HTR-8/SVneo (cell line): ENCODE data around the gene LGALS9C.
"Not testable (repeated sequence)": the region's sequence is repeated elsewhere in the genome, so short reads cannot be mapped to it uniquely, and the experiment has no call there.

Experiments
- DNase-seq: peaks from one replicate; pipeline ENCODE4 v3.0.0; 2011; ENCODE audit warnings: low spot score, mixed read lengths; ENCODE audit not compliant: insufficient read length
- FAIRE-seq: peaks from 2 replicates; lab custom pipeline; 2011; peaks lifted over from hg19 to GRCh38; lab: Jason Lieb, UNC

LGALS9C gene

GRCh38 chr17:18477367-18477766 lies 778 bp downstream of the LGALS9C start:
- not testable (repeated sequence) for DNase-seq
- peak; percentile 38 for FAIRE-seq

DNA sequence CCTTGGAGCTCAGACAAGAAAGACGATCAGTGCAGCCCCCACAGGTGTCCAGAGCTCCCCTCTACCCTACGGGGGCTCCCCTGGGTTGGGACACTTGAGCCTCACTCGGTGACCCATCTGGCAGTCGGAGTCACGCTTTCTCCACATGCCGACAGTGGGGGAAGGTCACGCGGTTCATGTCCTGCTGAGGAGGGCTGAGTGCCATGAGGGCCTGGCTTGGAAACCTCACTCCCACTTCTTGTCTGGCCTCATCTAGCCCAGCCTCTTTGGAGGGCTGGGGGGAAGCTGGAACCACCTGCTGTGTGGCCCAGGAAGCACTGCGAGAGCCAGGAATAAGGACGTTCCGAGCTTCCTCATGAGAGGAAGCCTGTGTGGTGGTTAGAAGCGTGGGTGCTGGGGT lies 1.8 kb downstream of the LGALS9C start:
- not testable (repeated sequence) for FAIRE-seq, DNase-seq

GRCh38 chr17:18478977-18479595 lies 2.5 kb downstream of the LGALS9C start:
- FAIRE-seq = peak; percentile 67
- DNase-seq = not testable (repeated sequence)

DNA sequence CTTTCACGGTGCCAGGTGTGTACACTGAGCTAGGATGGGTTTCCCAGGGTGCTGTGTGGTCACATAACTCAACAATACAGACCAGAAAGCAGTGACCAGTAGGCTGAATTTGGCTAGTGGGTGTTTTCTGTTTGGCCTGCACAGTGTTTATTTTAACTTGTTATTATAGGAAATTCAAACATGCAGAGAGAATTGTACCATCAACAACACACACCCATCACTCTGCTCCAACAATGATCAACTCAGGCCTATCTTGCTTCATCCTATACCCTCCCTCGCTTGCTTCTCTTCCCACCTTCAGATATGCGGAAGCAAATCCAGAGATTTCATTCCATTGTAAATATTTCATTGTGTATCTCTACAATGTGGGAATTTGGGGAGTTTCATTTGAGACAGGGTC lies 5.2 kb downstream of the LGALS9C start:
- not testable (repeated sequence) for FAIRE-seq, DNase-seq

GRCh38 chr17:18485936-18486464 lies 9.4 kb downstream of the LGALS9C start:
- FAIRE-seq = peak; percentile 76

DNA sequence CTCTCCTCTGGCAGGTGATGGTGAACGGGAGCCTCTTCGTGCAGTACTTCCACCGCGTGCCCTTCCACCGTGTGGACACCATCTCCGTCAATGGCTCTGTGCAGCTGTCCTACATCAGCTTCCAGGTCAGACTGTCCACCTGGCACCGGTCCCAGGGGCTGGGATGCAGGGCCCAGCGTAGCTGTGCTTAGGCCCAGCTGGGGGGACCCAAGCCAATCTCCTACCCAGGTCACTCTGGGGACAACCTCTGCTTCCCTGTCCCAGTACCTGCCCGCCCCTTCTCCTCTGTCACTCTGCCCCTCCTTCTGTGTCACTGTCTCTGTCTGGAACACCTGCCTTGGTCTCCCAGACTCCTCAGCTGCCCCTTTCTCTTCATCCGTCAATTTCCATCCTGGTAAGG lies 11.0 kb downstream of the LGALS9C start:
- DNase-seq, FAIRE-seq: not testable (repeated sequence)

More at GRCh38 chr17:18485936-18486464, 9.4 kb downstream of the LGALS9C start:
- DNase-seq = not testable (repeated sequence)

DNA sequence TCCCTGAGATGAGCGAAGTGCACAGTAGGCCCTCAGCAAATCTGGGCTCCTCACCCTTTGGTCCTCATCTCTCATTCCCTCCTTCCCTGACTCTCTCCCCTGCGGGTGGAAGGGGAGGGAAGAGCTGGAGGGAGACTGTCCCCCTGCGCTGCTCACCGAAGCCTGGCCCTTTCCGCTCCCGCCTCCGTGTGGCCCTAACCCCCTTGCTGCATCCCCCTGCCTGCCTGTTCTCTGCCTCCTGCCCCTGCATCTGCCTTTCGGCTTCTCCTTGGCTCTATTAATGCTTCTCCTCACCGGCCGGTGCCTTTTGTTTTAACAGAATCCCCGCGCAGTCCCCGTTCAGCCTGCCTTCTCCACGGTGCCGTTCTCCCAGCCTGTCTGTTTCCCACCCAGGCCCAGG lies 12.0 kb downstream of the LGALS9C start:
- FAIRE-seq, DNase-seq: not testable (repeated sequence)

- FAIRE-seq, DNase-seq: not testable (repeated sequence)
Measured at GRCh38 chr17:18490016-18490415, 13.4 kb downstream of the LGALS9C start.

DNA sequence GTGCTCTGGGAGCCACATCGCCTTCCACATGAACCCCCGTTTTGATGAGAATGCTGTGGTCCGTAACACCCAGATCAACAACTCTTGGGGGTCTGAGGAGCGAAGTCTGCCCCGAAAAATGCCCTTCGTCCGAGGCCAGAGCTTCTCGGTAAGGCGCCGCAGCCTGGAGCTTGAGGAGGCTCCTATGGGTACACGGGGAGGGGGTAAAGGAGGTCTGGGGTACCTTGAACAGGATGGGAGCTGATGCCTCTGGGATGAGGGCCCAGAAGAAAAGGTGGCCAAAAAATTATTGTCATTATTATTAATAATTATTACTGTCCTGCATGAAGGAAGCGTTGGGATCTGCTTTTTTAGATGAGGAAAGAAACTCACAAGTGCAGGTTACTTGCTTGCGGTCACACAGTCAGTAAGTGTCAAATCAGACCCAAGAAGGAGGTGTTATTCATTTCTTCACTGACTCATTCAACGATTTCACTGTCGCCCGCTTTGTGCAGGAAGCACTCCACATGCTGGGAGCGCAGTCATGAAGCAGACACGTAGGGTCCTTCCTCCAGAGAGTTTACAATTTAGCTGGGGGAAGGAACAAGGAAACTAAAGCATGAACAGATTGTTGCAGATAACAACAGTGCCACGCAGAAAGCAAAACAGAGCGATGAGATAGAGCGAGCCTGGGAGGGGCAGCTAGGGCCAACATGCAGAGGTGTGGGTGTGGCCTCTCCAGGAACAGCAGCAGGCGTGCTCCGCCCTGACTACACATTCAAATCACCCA lies 16.3 kb downstream of the LGALS9C start:
- not testable (repeated sequence) for DNase-seq
- peak; percentile 89 for FAIRE-seq

DNA sequence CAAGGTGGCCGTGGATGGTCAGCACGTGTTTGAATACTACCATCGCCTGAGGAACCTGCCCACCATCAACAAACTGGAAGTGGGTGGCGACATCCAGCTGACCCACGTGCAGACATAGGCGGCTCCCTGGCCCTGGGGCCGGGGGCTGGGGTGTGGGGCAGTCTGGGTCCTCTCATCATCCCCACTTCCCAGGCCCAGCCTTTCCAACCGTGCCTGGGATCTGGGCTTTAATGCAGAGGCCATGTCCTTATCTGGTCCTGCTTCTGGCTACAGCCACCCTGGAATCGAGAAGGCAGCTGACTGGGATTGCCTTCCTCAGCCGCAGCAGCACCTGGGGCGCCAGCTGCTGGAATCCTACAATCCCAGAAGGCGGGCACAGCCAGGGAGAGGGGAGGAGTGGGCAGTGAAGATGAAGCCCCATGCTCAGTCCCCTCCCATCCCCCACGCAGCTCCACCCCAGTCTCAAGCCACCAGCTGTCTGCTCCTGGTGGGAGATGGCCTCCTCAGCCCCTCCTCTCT lies 17.7 kb downstream of the LGALS9C start:
- not testable (repeated sequence) for DNase-seq

DNA sequence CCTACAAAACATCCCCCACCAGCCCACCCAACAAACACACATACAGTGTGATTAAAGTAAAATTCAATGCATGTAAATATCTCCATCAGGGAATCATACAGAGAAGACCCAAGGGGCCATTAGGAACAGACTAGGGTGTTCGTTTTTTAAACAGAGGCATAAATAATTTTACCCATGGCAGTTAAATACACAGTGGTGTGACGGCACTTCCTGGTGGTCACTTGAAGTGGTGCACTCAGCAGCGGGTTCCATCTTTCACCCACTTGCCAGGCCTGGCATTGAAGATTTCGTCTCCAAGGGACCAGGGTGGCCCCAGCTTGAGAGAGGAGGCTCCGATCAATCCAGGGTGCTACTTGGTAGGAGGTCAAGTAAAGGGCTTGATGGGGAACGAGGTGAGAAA lies 20.5 kb downstream of the LGALS9C start:
- not testable (repeated sequence) for DNase-seq, FAIRE-seq

More for the DNA sequence above, 17.7 kb downstream of the LGALS9C start:
- peak; percentile 80 for FAIRE-seq

DNA sequence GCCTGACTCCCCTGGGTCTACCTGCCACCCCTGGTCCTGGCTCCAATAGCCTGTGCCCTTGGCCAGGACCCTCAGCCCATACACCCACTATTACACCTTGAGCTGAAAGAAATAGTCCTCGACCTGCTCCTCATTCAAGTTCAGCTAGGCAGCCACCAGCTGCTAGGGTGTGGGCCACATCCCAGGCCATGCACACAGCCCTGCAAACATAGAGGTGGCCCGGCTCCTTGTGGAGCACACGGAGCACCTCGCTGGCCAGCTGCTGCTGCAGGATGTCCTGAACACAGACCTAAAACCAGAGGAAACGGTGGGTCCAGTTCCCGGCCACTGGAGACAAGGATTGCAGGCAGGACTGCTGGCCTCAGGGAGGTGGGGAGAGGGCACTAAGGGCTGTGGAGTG lies 22.5 kb downstream of the LGALS9C start:
- not testable (repeated sequence) for DNase-seq
- FAIRE-seq = peak; percentile 49

DNA sequence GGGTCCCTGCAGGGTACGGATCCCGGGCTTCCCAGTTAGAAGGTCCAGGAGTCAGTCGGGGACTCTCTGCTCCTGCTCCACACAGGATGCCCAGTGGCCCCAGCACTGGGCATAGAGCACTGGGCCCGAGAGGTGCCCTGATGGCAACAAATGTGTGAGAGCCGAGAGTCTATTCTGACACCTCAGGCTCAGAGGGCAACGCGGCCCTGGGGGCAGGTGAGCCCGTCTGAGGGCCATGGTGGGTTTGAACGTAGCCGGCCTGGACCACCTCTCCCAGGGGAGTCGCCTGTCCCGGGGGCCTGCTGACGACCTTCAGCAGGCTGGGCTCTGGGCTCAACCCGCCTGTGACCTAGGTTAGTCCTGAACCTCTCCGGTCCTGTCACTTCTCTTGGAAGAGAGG lies 23.2 kb downstream of the LGALS9C start:
- not testable (repeated sequence) for FAIRE-seq, DNase-seq

DNA sequence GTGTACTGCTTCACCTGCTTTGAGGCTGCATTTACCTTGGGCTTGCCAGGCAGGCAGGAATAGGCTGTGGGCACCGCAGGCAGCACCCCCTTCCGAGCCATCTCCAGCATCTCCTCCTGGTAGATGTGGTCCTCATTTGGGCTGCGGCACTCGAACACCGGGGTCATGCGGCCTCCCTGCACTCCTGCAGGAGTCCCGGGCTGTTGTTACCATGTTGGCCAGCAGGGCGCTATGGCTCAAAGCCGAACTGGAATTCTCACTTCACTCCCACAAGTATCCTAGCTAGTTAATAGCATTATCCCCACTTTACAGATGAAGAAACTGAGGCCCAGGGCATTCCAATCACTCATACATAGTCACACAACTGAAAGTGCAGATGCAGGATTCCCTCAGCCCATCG lies 23.7 kb downstream of the LGALS9C start:
- FAIRE-seq = peak; percentile 74
- not testable (repeated sequence) for DNase-seq

- not testable (repeated sequence) for FAIRE-seq, DNase-seq
Measured at GRCh38 chr17:18500816-18501215, 24.2 kb downstream of the LGALS9C start.

- FAIRE-seq, DNase-seq: not testable (repeated sequence)
Measured at GRCh38 chr17:18503221-18503620, 26.6 kb downstream of the LGALS9C start.

- DNase-seq, FAIRE-seq: not testable (repeated sequence)
Measured at GRCh38 chr17:18507729-18508128, 31.1 kb downstream of the LGALS9C start.

GRCh38 chr17:18508667-18509066 lies 32.1 kb downstream of the LGALS9C start:
- FAIRE-seq = peak; percentile 84
- not testable (repeated sequence) for DNase-seq

- not testable (repeated sequence) for DNase-seq, FAIRE-seq
Measured at GRCh38 chr17:18521100-18521499, 44.5 kb downstream of the LGALS9C start.

DNA sequence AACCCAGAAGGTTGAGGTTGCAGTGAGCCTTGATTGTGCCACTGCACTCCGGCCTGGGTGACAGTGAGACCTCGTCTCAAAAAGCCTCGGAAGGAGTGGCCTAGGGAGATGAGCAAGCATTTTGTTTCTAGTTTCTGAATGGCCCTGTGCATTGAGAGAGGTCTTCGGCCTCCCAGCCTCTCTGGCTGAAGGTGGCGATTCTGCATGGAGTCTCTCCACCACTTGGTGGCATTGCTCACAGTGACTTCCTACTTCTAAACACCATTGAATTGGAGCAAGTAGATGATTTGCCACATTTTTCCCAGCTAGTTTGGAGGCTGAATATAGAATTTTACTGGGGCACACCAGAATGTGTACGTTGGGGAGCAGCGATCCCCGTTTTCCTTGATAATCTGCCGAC lies 48.4 kb downstream of the LGALS9C start:
- not testable (repeated sequence) for DNase-seq

More for the DNA sequence above, 48.4 kb downstream of the LGALS9C start:
- not testable (repeated sequence) for FAIRE-seq
